LNCaP clone FGC (cell line): ENCODE data around the gene SSBP2.

Experiments
- DNase-seq: peaks from one replicate; pipeline ENCODE4 v3.0.0-alpha.2; 2011; ENCODE audit warnings: low read depth
- H3K4me3 ChIP-seq: 2 replicates; pipeline ENCODE4 v1.5.1; 2011; ENCODE audit warnings: mild to moderate bottlenecking, low read depth, low read length, control low read depth
- TF ChIP-seq, protein P1 (sequence below): IDR thresholded peaks from 2 replicates; pipeline ENCODE4 v1.5.1; 2012; ENCODE audit warnings: mild to moderate bottlenecking; ENCODE audit not compliant: control insufficient read depth, insufficient read depth; ENCODE audit errors: extremely low read depth

SSBP2 gene

DNA sequence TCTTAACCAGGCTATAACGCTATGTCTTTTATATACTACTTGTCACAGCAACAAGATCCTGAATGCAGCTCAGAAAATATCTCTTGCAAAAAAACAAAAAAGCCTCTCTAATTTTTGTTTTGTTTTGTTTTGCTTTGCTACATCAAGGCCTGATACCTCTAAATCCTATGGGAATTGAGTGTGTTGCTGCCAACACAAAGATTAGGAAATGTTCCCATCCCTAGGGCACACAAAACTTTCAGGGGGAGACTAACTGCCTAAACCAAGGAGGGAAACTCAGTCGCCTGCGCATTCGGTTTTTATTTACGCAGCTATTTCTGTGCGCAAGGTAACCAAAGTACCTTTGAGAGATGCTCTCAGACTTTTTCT, 1.7 kb downstream of the SSBP2 start:
- TF ChIP-seq, protein P1, sequence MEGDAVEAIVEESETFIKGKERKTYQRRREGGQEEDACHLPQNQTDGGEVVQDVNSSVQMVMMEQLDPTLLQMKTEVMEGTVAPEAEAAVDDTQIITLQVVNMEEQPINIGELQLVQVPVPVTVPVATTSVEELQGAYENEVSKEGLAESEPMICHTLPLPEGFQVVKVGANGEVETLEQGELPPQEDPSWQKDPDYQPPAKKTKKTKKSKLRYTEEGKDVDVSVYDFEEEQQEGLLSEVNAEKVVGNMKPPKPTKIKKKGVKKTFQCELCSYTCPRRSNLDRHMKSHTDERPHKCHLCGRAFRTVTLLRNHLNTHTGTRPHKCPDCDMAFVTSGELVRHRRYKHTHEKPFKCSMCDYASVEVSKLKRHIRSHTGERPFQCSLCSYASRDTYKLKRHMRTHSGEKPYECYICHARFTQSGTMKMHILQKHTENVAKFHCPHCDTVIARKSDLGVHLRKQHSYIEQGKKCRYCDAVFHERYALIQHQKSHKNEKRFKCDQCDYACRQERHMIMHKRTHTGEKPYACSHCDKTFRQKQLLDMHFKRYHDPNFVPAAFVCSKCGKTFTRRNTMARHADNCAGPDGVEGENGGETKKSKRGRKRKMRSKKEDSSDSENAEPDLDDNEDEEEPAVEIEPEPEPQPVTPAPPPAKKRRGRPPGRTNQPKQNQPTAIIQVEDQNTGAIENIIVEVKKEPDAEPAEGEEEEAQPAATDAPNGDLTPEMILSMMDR, result no peak
- no peak for DNase-seq
- H3K4me3 ChIP-seq, result no peak overlapping the region; the same call in 1 of the 2 replicates

DNA sequence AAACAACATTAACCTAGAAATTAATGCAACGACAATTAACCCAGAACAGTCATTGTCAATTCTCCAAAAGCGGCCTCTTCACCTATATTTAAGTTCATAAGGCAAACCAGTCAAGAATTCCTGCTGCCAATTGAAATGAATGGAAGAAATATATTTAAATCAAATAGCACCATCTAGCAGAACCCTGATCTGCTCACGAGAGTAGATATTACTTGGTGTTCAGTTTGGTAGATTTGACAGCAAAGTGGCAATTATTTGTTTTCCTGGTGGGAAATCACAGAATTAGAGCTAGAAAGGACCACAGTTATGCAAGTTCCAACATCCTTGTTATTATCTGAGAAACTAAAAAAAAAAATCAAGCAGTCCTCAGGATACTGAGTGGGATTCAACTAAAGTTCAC, 2.3 kb downstream of the SSBP2 start:
- H3K4me3 ChIP-seq, result no peak overlapping the region
- DNase-seq, result no peak
- TF ChIP-seq, protein P1, result peak; percentile 40

DNA sequence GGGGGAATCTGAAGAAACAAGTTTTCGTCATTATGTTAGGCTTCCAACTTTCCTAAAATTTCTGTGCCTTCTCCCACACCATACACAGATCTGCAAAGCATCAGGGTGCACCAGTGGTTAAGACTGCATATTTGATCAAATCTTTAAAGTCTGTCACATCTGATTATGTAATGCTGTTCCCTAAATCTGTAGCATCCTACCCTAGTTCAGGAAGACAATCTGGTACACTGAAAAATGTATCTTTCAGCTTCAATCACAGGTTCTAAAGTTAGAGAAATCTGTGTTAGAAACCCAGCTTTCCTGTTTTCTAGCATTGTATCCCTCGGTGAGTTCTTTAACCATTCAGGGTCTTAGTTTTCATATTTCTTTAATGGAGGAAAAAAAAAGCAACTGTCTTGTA, 3.9 kb downstream of the SSBP2 start:
- TF ChIP-seq, protein P1, result no peak
- no peak overlapping the region for H3K4me3 ChIP-seq
- no peak for DNase-seq

DNA sequence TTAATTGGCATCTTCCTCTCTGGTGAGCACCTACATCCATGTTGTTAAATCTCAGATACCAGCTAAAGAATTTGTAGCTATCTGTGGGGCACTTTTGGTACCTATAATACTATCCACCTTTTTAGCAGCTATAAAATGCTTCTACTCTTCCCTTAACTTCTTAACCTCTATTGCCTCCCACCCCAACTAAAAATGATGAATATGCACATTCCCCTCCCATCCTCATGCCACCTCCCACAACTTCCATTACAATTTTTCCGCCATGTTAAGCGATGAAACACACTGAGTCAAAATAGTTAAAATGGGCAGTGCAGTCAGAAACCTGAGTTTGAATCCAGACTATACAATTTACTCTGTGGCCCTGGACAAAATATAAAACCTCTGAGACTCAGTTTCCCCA, 10.1 kb downstream of the SSBP2 start:
- no peak overlapping the region for H3K4me3 ChIP-seq
- TF ChIP-seq, protein P1, result no peak
- no peak for DNase-seq

DNA sequence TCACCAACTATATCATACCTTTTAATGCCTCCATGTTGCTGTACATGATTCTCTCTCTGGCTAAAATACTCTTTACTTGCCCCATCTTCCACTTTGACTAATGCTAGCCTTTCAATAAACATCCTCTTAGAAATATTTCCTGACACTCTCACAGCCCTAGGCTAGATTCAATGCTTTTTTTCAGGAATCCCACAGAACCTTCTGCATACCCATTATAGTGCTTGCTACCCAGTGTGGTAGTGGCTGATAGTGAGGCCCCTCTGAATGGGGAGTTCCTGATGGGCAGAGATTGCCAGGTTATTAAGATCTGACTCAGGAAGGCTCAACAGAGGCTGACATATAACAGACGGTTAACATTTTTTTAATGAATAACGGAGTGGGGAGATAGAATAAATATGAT, 11.6 kb downstream of the SSBP2 start:
- H3K4me3 ChIP-seq, result no peak overlapping the region
- TF ChIP-seq, protein P1, result no peak
- DNase-seq, result no peak

DNA sequence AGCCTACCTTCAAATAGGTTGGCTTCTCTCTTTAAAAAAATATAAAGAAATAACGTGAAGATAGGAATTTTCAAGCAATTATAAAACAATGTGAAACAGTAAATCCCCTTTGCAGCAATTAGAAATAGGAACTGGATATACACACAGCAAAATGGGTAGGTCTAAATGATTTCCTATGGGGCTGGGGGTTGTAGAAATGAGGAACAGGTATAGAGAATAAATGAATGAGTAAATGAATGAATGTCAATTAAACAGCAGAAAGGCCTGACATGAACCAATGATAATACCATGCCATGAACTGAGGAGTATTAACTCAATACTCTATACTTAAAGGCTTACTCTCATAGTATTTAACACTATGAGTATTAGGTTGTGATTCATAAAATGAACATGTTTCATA, 21.6 kb downstream of the SSBP2 start:
- H3K4me3 ChIP-seq, result no peak overlapping the region

DNA sequence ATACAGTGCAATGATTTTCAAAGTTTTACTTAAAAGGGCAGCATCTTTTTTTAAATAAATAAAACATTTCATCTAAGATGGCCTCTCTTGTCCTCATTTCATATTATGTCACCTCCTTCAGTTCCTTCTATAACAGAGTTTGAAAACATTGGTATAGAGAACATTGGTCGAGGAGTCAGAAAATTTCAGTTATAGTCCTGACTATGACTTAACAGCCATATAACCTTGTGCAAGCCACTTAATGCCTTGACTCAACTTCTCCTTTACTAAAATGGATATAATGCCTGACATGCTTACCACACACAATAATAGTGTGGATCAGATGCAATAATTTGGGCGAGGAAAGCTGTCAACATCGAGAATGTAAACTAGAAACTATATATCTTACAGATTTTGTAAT, 22.6 kb downstream of the SSBP2 start:
- TF ChIP-seq, protein P1, result no peak
- no peak for DNase-seq

More for the DNA sequence above, 21.6 kb downstream of the SSBP2 start:
- no peak for DNase-seq
- TF ChIP-seq, protein P1, result no peak

More for the DNA sequence above, 22.6 kb downstream of the SSBP2 start:
- H3K4me3 ChIP-seq, result no peak overlapping the region
